ELR (cell line): ENCODE results near the gene C15orf62.
A peak's percentile ranks its signal among the peaks of the same experiment; 100 is the strongest.

Experiments
- DNase-seq: peaks from one replicate; pipeline ENCODE4 v3.0.0-alpha.2; 2015; ENCODE audit warnings: low read depth

C15orf62 gene

GRCh38 chr15:40782609-40783227 is 12.9 kb downstream of the C15orf62 start:
- DNase-seq: peak; percentile 56

GRCh38 chr15:40785164-40785563 is 15.4 kb downstream of the C15orf62 start:
- no peak for DNase-seq

- no peak for DNase-seq
These were observed 16.0 kb downstream of the C15orf62 start for GRCh38 chr15:40785814-40786213.

- DNase-seq: peak; percentile 75
These were observed 17.6 kb downstream of the C15orf62 start for GRCh38 chr15:40787344-40787841.

- no peak for DNase-seq
These were observed 18.2 kb downstream of the C15orf62 start for GRCh38 chr15:40787991-40788390.

GRCh38 chr15:40789119-40789518 is 19.3 kb downstream of the C15orf62 start:
- DNase-seq: no peak

DNA sequence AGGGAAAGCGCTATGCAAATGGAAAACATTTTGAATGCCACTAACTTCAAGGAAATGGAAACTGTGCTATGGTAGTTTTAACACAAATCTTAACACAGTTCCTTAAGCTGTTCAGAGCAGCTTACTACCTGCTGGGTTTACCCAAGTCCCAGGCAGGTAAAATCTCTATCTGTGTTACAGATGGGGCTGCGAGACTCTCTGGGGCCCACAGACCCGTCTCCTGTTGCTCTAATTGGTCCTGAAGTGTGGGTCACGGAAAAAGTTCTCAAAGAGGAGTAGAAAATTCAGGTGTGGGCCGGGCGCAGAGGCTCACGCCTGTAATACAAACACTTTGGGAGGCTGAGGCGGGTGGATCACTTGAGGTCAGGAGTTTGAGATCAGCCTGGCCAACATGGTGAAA is 20.2 kb downstream of the C15orf62 start:
- no peak for DNase-seq

DNA sequence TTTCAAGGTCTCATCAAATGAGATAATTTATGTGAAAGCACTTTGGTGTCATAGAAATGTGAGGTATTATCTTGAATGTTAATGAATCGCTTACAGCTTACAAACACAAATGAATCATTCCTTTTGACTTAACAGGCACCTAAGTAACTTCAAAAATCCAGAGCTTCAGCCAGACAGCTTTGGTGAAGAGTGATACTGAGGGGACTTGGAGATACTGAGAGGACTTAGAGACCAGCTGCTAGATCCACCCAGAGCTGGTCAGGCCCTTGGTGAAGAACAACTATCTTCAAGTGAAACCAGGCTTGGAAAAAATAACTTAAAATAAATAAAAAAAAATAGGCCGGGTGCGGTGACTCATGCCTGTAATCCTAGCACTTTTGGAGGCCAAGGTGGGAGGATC is 20.9 kb downstream of the C15orf62 start:
- DNase-seq: peak; percentile 22

DNA sequence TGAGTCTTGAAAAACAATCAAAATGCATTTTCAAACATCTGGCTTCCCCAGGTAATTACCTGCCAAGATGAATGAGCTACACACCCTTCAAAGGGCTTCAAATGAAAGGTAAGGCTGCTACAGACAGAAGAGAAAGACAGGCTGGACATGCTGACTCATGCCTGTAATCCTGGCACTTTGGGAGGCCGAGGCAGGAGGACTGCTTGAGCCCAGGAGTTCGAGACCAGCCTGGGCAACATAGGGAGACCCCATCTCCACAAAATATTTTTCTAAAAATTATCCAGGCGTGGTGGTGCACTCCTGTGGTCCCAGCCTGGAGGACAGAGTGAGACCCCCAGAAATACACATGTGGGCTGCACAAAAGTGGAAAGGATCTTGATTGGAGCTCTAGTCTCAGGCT is 22.6 kb downstream of the C15orf62 start:
- no peak for DNase-seq

DNA sequence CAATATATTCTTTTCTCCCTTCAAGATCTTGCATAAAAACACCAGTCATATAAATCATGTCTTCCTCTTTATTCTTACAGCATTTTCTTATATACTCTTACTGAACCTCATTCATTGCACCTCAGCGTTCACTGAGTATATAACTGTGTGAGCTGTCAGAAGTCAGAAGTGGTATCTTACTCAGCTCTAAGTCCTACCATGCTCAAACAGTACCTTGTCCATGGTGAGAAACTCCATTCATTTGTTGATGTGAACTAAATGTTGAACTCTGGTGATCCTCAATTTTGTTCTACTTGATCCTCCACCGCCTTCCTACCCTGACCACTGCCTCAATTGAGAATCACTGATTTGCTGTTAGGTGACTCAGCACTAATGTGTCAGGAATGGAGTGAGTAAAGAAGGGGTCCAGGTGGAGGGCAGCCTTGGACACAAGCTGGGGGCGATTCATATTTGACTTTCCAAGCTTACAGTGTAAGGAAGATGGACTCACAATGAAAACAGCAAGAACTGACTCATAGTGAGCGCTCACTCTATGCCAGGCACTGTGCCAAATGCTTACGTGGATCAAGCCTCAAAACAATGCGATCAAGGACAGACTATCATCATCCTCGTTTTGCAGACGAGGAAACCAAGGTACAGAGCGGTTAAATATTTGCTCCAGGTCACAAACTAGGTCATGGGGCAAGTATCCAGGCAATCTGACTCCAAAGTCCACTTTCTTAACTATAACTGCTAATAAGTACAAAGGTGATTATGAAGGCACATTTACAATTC is 23.6 kb downstream of the C15orf62 start:
- peak; percentile 95 for DNase-seq

DNA sequence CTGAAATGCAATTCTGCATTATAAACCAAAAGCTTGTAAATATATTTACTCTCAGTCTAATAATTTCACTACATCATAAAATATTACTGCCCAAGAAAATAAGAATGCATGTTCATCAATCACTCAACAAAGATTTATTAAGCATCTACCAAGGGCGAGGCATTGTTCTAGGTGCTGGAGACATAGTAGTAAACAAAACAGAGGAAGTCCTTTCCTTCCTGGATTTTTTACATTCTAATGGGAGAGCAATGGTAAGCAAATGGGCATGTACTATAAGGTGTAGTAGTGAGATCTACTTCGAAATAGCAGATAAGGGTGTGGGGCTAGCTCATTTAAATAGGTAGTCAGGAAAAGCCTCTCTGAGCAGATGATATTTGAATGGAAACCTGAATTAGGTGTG is 26.3 kb downstream of the C15orf62 start:
- no peak for DNase-seq

DNA sequence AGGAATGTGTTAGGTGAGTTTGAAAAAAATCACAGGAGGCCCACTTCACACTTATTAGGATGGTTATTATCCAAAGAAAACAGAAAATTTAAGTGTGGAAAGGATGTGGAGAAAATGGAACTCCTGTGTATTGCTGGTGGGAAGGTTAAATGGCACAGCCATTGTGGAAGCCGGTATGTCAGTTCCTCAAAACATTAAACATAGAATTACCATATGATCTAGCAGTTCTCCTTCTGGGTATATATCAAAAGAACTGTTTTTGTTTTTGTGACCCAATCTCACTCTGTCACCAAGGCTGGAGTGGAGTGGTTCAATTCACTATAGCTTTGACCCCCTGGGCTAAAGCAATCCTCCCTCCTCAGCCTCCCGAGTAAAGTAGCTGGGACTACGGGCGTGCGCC is 26.7 kb downstream of the C15orf62 start:
- DNase-seq: no peak

DNA sequence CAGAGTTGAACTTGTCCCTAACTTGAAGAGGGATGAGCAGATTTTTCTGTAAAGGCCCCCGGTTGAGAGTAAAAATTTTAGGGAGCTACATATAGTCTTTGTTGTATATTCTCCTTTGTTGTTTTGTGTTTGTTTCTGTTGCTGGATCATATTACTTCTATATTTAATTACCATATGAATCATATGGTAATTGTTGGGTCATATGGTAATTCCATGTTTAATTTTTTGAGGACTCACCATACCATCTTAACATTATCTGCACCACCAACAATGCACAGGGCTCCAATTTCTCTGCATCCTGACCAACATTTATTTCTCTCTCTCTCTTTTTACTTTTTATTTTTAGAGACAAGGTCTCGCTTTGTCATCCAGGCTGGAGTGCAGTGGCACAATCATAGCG is 29.7 kb downstream of the C15orf62 start:
- no peak for DNase-seq

- no peak for DNase-seq
These were observed 33.3 kb downstream of the C15orf62 start for GRCh38 chr15:40803076-40803475.

- no peak for DNase-seq
These were observed 33.9 kb downstream of the C15orf62 start for GRCh38 chr15:40803688-40804087.

- DNase-seq: no peak
These were observed 36.9 kb downstream of the C15orf62 start for GRCh38 chr15:40806672-40807027.

DNA sequence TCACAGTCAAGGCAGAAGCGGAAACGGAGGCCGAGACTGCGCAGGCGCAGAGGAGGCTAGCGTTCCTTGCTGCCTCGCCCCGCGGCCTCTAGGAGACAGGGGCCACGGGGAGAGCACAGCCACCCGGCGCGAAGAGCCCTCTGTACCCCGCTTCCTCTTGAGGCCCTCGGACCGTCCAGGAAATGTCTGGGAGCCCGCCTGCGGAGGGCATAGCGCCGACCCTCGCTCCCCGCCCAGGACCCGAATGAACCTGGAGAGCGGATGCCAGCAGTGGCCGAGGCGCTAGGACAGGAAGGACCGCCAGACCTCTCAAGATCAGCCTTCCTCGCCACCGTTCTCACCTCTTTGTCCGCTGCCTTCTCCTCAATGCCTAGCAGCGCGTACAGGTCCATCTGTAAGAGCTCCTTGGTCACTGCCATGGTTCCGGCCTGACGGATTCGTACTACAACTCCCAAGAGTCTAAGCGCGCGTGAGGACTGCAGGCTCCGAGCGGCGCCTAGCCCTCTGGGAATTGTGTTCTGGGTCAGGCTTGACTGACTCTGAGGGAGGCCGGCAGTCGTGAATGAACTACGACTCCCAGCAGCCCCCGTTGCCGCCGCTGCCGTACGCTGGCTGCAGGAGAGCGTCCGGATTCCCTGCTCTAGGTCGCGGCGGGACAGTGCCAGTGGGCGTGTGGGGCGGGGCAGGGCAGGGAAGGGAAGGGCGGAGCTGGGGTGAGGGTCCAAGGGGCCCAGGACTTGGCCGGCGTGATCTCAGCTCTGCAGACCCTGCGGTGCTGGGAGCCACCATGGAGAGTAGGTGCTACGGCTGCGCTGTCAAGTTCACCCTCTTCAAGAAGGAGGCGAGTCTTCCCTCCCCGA is 37.5 kb downstream of the C15orf62 start, which contains the start of the genes DNAJC17 and ZFYVE19:
DNAJC17 (minus strand) TSS at position 446 of the 860 bp plus-strand sequence; CDS start at position 419, 27 bp downstream.
ZFYVE19 (plus strand) TSS at position 62 of the 860 bp plus-strand sequence; CDS start at position 563, 501 bp downstream.
- peak; percentile 98 for DNase-seq

GRCh38 chr15:40807888-40808461 is 38.2 kb downstream of the C15orf62 start:
- DNase-seq: peak; percentile 43

- DNase-seq: no peak
These were observed 39.2 kb downstream of the C15orf62 start for GRCh38 chr15:40808861-40809450.

DNA sequence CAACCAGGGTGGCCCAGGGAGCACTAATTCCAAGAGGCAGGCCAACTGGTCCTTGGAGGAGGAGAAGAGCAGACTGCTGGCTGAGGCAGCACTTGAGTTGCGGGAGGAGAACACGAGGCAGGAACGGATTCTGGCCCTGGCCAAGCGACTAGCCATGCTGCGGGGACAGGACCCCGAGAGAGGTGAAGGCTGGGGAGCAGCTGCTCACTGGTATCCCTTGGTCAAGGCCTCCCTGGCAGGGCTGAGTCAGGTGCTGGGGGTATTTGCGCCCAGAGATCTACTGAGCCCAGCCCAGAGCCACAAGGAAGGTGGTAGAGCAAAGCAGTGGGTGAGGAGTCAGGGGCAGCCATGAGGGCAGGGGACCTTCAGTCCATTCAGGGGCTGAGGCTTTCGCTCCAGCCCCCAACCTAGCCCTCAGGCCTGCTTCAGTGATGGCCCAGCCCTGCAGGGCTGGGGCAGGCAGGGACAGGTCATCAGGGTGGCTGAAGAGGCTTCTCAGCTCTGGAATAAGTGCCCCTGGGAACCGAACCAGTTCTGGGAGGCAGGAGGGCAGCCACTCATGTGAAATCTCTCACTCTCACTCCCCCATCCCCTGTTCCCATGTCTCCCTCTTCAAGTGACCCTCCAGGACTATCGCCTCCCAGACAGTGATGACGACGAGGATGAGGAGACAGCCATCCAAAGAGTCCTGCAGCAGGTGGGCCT is 43.1 kb downstream of the C15orf62 start:
- no peak for DNase-seq
